WTC11 (cell line): ENCODE data around the gene FNDC3B. TPM values are rescaled to one million over a fixed set of nuclear protein-coding genes. Genes with fewer than 3 reads are reported as not detected.

Experiments used
- ATAC-seq: fragments of 200-7000 bp; cut with Tn5 transposase; 2 replicates; pipeline ENCODE4 v1.10.0; 2021; ENCODE audit warnings: mild to moderate bottlenecking, moderate library complexity
- CTCF ChIA-PET: fragments of 300-600 bp; sonication (Branson Sonifier 250); formaldehyde crosslinking; loops from one replicate; lab custom pipeline; 2021; ENCODE audit warnings: antibody characterized with exemption; lab: Charles Lee
- POLR2A ChIA-PET: fragments of 350-600 bp; sonication (Branson Sonifier 250); formaldehyde crosslinking; loops from one replicate; lab custom pipeline; 2021; ENCODE audit warnings: antibody characterized with exemption; lab: Charles Lee
- DNase-seq: peaks from one replicate; pipeline ENCODE4 v3.0.0; 2021; ENCODE audit warnings: low spot score
- H3K27ac Mint-ChIP-seq: 2 replicates; pipeline ENCODE4 v1.8.0; 2021; ENCODE audit warnings: mixed read lengths
- H3K27me3 Mint-ChIP-seq: 2 replicates; pipeline ENCODE4 v1.8.0; 2021; ENCODE audit warnings: low read depth, mild to moderate bottlenecking, moderate library complexity, mixed read lengths
- H3K36me3 Mint-ChIP-seq: 2 replicates; pipeline ENCODE4 v1.8.0; 2021; ENCODE audit warnings: mixed read lengths
- H3K4me1 Mint-ChIP-seq: 2 replicates; pipeline ENCODE4 v1.8.0; 2022; ENCODE audit warnings: mixed read lengths
- H3K4me3 Mint-ChIP-seq: 2 replicates; pipeline ENCODE4 v1.8.0; 2021; ENCODE audit warnings: mild to moderate bottlenecking, moderate library complexity, mixed read lengths
- H3K9me3 Mint-ChIP-seq: 2 replicates; pipeline ENCODE4 v1.8.0; 2021; ENCODE audit warnings: mixed read lengths
- ATF3 ChIP-seq: sonication (generic); formaldehyde crosslinking; conservative IDR thresholded peaks from 2 replicates; pipeline ENCODE4 v1.8.1; 2022; ENCODE audit warnings: mild to moderate bottlenecking, missing genetic modification reagents
- CBFB ChIP-seq: sonication (generic); formaldehyde crosslinking; IDR thresholded peaks from 2 replicates; pipeline ENCODE4 v1.8.1; 2022; ENCODE audit warnings: mild to moderate bottlenecking, low read depth, missing genetic modification reagents
- CREB1 ChIP-seq: sonication (generic); formaldehyde crosslinking; IDR thresholded peaks from 2 replicates; pipeline ENCODE4 v1.8.0; 2023; ENCODE audit warnings: mild to moderate bottlenecking, missing genetic modification reagents
- FOXP1 ChIP-seq: sonication (generic); formaldehyde crosslinking; IDR thresholded peaks from 2 replicates; pipeline ENCODE4 v1.8.0; 2022; ENCODE audit warnings: missing genetic modification reagents, mild to moderate bottlenecking, moderate library complexity, borderline replicate concordance
- FOXP4 ChIP-seq: sonication (generic); formaldehyde crosslinking; IDR thresholded peaks from 2 replicates; pipeline ENCODE4 v1.8.0; 2022; ENCODE audit warnings: mild to moderate bottlenecking, missing genetic modification reagents
- GABPB1 ChIP-seq: sonication (generic); formaldehyde crosslinking; IDR thresholded peaks from 2 replicates; pipeline ENCODE4 v1.8.1; 2023; ENCODE audit warnings: mild to moderate bottlenecking, missing genetic modification reagents
- GRHL2 ChIP-seq: fragments of 250-450 bp; sonication (Bioruptor Pico); IDR thresholded peaks from 2 replicates; pipeline ENCODE4 v1.8.0; 2022; ENCODE audit warnings: mild to moderate bottlenecking, moderate library complexity; ENCODE audit not compliant: insufficient replicate concordance, severe bottlenecking
- JUN ChIP-seq: sonication (generic); formaldehyde crosslinking; IDR thresholded peaks from 2 replicates; pipeline ENCODE4 v1.8.0; 2023; ENCODE audit warnings: mild to moderate bottlenecking, missing genetic modification reagents
- MXD4 ChIP-seq: fragments of 250-450 bp; sonication (Bioruptor Pico); IDR thresholded peaks from 2 replicates; pipeline ENCODE4 v1.8.0; 2021; ENCODE audit warnings: mild to moderate bottlenecking, moderate library complexity, borderline replicate concordance
- PRRX2 ChIP-seq: fragments of 250-450 bp; sonication (Bioruptor Pico); IDR thresholded peaks from 2 replicates; pipeline ENCODE4 v1.8.0; 2021; ENCODE audit warnings: mild to moderate bottlenecking
- STAT6 ChIP-seq: sonication (generic); formaldehyde crosslinking; conservative IDR thresholded peaks from 2 replicates; pipeline ENCODE4 v1.8.1; 2023; ENCODE audit warnings: mild to moderate bottlenecking, low read depth, missing genetic modification reagents, moderate library complexity
- TEAD1 ChIP-seq: sonication (generic); formaldehyde crosslinking; IDR thresholded peaks from 2 replicates; pipeline ENCODE4 v1.8.0; 2022; ENCODE audit warnings: mild to moderate bottlenecking, missing genetic modification reagents
- ZBTB43 ChIP-seq: sonication (generic); formaldehyde crosslinking; IDR thresholded peaks from 2 replicates; pipeline ENCODE4 v1.8.1; 2023; ENCODE audit warnings: mild to moderate bottlenecking, missing genetic modification reagents
- ZNF121 ChIP-seq: sonication (generic); formaldehyde crosslinking; IDR thresholded peaks from 2 replicates; pipeline ENCODE4 v1.8.0; 2023; ENCODE audit warnings: missing genetic modification reagents
- ZNF232 ChIP-seq: sonication (generic); formaldehyde crosslinking; IDR thresholded peaks from 2 replicates; pipeline ENCODE4 v1.8.0; 2022; ENCODE audit warnings: mild to moderate bottlenecking, missing genetic modification reagents
- total RNA-seq: library from RNA; stranded (reverse); gene quantifications from 3 replicates; pipeline ENCODE4 v1.2.3, GENCODE V29; 2021
- TF ChIP-seq, protein P1 (sequence below): sonication (generic); formaldehyde crosslinking; IDR thresholded peaks from 2 replicates; pipeline ENCODE4 v1.8.1; 2023; ENCODE audit warnings: mild to moderate bottlenecking, moderate library complexity, missing genetic modification reagents
- TF ChIP-seq, protein P2 (sequence below): sonication (generic); formaldehyde crosslinking; IDR thresholded peaks from 2 replicates; pipeline ENCODE4 v1.8.0; 2023; ENCODE audit warnings: missing genetic modification reagents
- TF ChIP-seq, protein P3 (sequence below): fragments of 250-450 bp; sonication (Bioruptor Pico); IDR thresholded peaks from 2 replicates; pipeline ENCODE4 v1.9.0; 2021; ENCODE audit warnings: mild to moderate bottlenecking, borderline replicate concordance

Gene FNDC3B
- total RNA-seq, 1 experiment from 2014 or later: 42.8 TPM

DNA sequence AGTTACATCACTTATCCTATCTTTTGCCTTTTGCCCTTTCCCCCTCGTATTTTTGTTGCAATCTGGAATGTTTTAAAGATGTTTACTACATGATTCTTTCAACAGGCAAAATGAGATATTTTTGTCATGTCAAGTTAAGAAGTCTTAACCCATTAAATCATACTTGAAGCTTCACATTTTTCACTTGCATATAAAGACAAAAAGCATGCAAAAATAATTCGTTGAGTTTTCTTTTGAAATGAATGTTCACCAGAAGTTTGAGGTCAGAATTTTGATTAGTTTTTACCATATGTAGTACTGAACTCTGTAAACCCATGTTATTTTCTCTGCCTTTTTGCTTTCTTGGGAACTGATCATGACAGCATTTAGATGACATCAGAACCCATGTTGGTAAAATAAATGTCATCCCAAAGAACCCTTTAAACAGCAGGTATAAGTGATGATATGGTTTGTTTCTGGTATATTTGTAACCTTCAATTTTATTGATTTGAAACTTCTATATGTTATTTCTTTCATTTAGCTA is 220.4 kb downstream of the FNDC3B start:
- Mint-ChIP-seq H3K4me3 (no peak overlapping the region), H3K27me3 (no peaks in the 10 kb centered on the region), H3K36me3 (peaks cover 6% of the 10 kb centered on the region), H3K9me3 (no peaks in the 10 kb centered on the region)
- no peak for TF ChIP-seq STAT6 (CRISPR knock-in tag)
- TF ChIP-seq FOXP1: no peak
- no peak for TF ChIP-seq MXD4 (CRISPR knock-in tag)
- TF ChIP-seq, all 79 proteins: peak for 0
- DNase-seq (no peak), ATAC-seq (no peak)
- Mint-ChIP-seq H3K27ac (peak overlapping the region; percentile 13; the same call in 1 of the 2 replicates), H3K4me1 (peaks cover 43% of the 10 kb centered on the region)
- ChIA-PET POLR2A (interaction anchor here (0.7 kb wide), 1 partner anchor 83 kb away, joined by 5 read pairs; no protein-coding TSS in a partner anchor), CTCF (interaction anchor here (1.2 kb wide), 1 partner anchor 72 kb away, joined by 3 read pairs; no protein-coding TSS in a partner anchor)

DNA sequence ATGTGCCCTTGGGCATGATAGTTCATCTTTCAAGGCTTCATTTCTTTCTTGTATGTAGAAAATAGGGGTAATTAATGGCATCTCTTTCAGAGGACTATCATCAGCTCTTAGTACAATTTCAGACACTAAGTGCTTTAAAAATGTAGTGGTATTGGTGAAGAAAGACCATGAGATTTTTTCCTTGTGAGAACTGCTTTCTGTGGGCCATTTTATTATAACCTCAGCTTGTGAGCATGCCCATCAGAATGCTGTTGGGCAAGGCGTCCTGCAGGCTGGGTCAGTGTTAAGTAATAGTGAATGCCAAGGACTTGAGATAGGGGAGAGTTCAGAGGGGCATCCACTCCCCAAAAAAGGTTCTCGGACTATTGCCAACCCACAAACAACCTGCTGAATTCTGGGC is 221.0 kb downstream of the FNDC3B start:
- DNase-seq (no peak), ATAC-seq (no peak)
- ChIA-PET CTCF (no interaction called here), POLR2A (no interaction called here)
- Mint-ChIP-seq H3K27me3 (no peaks in the 10 kb centered on the region), H3K36me3 (peaks cover 6% of the 10 kb centered on the region), H3K4me3 (no peak overlapping the region), H3K9me3 (no peaks in the 10 kb centered on the region), H3K4me1 (peaks cover 47% of the 10 kb centered on the region), H3K27ac (peak overlapping the region; percentile 13; the same call in 1 of the 2 replicates)
- TF ChIP-seq ATF3 (CRISPR knock-in tag) (no peak), CREB1 (CRISPR knock-in tag) (no peak), CBFB (CRISPR knock-in tag) (no peak), JUN (CRISPR knock-in tag) (no peak), ZBTB43 (CRISPR knock-in tag) (no peak), PRRX2 (CRISPR knock-in tag) (no peak), TEAD1 (CRISPR knock-in tag) (no peak), ZNF121 (CRISPR knock-in tag) (no peak), GABPB1 (no peak), GRHL2 (CRISPR knock-in tag) (no peak), FOXP4 (CRISPR knock-in tag) (no peak), STAT6 (CRISPR knock-in tag) (no peak), ZNF232 (no peak)
- TF ChIP-seq, protein P1, sequence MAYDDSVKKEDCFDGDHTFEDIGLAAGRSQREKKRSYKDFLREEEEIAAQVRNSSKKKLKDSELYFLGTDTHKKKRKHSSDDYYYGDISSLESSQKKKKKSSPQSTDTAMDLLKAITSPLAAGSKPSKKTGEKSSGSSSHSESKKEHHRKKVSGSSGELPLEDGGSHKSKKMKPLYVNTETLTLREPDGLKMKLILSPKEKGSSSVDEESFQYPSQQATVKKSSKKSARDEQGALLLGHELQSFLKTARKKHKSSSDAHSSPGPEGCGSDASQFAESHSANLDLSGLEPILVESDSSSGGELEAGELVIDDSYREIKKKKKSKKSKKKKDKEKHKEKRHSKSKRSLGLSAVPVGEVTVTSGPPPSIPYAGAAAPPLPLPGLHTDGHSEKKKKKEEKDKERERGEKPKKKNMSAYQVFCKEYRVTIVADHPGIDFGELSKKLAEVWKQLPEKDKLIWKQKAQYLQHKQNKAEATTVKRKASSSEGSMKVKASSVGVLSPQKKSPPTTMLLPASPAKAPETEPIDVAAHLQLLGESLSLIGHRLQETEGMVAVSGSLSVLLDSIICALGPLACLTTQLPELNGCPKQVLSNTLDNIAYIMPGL (CRISPR knock-in tag): no peak
- TF ChIP-seq, protein P2, sequence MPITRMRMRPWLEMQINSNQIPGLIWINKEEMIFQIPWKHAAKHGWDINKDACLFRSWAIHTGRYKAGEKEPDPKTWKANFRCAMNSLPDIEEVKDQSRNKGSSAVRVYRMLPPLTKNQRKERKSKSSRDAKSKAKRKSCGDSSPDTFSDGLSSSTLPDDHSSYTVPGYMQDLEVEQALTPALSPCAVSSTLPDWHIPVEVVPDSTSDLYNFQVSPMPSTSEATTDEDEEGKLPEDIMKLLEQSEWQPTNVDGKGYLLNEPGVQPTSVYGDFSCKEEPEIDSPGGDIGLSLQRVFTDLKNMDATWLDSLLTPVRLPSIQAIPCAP (CRISPR knock-in tag): no peak
- TF ChIP-seq, protein P3, sequence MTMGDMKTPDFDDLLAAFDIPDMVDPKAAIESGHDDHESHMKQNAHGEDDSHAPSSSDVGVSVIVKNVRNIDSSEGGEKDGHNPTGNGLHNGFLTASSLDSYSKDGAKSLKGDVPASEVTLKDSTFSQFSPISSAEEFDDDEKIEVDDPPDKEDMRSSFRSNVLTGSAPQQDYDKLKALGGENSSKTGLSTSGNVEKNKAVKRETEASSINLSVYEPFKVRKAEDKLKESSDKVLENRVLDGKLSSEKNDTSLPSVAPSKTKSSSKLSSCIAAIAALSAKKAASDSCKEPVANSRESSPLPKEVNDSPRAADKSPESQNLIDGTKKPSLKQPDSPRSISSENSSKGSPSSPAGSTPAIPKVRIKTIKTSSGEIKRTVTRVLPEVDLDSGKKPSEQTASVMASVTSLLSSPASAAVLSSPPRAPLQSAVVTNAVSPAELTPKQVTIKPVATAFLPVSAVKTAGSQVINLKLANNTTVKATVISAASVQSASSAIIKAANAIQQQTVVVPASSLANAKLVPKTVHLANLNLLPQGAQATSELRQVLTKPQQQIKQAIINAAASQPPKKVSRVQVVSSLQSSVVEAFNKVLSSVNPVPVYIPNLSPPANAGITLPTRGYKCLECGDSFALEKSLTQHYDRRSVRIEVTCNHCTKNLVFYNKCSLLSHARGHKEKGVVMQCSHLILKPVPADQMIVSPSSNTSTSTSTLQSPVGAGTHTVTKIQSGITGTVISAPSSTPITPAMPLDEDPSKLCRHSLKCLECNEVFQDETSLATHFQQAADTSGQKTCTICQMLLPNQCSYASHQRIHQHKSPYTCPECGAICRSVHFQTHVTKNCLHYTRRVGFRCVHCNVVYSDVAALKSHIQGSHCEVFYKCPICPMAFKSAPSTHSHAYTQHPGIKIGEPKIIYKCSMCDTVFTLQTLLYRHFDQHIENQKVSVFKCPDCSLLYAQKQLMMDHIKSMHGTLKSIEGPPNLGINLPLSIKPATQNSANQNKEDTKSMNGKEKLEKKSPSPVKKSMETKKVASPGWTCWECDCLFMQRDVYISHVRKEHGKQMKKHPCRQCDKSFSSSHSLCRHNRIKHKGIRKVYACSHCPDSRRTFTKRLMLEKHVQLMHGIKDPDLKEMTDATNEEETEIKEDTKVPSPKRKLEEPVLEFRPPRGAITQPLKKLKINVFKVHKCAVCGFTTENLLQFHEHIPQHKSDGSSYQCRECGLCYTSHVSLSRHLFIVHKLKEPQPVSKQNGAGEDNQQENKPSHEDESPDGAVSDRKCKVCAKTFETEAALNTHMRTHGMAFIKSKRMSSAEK: no peak
